NCI-H446 (cell line): ENCODE measurements around the gene MBNL1.

Experiments
- DNase-seq, 2 experiments: peaks; one replicate each; lab custom pipeline; 2025; lab: John Stamatoyannopoulos, UW

Gene MBNL1

DNA sequence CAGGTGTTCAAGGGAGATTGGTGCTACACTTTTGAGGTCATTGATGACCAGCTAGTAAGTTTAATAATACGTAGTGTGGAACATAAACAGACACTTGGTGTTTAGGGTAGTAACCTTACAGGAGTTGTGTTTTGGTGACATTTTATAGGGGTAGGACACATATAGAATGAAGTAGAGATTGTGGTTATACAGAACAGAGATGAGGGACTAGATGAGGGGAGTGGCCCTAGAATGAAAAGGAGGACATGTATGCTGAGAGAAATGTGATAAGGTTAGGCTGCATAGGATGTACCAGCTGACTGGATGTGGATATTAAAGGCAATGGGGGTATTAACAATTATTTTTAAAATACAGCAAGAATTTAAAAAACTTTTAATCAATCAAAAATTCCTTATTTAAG, 8.0 kb downstream of the MBNL1 start:
- DNase-seq, result no peak

DNA sequence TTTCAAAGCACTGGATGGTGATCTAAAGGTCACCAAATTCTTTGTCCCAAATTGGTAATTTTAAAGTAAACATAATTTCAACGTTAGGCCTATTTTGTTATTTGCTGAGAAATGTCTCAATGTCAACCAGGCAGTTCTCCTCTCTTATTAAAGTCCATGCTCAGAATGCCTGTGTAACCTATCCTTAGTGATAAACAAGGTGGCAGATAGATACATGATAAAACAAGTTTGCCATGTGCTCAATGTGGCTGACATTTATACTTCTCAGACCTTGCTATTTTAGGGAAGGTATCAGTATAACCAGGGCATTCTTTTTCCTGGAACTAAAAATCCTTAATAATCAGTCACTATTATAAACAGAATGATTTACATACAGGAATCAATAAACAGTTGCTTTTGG, 8.5 kb downstream of the MBNL1 start:
- no peak for DNase-seq

DNA sequence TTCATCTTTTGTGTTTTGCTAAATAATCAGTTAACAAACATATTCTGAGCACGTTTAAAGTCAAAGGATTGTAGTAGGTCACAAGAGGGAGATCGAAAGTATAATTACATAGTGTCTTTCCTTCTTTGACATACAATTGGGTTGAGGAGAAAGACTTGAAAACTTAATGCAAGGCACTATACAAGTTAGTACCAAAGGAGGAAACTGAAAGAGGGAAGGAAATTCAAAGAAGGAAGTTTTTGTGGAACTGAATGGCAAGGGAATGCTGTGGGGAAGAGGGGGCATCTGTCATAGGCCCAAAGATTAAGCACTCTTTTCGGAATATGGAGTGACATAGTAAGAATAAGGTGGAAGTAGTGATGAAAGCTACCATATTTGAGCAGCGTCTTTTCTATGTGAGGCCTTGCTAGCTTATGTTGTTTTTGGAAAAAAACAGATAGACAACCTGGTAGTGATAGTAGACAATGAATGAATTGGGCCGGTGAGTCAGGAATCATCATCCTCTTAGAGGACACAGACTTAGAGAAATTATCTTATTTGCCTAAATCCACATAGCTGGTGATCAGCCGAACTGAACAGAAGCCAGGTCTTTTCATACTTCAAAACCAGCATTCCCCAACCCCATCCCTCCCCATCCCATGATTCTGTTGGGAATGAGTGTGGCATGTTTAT, 10.2 kb downstream of the MBNL1 start:
- DNase-seq, result no peak

DNA sequence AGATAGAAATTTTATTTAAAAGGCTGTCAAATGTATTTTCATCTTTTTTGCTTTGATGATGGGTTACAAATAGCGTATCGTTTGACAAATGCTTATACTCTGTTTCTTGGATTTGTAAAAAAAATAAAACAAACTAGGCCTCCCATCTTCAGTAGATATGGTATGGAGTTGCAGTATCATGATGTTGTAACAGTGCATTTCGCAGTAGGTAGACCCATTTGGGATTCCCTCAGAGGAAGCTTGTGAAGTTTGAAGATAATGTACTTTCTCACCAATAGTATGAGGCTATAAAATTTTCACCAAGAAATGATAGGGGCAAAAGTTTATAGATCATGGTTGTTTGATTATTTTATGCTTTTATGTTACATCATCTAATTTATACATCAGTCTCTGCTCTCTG, 10.8 kb downstream of the MBNL1 start:
- DNase-seq, result no peak

DNA sequence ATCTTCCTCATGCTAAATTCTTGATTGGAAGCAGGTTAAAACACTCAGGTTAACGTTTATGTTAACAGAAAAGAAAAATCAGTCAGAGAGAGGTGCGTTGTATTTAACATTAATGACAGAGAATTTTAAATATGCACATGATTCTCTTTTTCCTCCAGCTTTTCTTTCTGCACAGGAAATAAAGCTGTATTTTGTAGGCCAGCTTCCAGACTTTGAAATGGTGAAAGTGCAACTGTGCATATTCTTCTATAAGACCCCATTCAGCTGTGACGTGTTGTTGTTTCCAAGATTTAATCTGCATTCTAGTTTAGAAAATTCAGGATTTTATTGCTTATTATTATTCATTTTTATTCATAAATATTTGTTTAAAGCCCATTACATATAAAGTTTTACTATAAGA, 11.8 kb downstream of the MBNL1 start:
- no peak for DNase-seq

DNA sequence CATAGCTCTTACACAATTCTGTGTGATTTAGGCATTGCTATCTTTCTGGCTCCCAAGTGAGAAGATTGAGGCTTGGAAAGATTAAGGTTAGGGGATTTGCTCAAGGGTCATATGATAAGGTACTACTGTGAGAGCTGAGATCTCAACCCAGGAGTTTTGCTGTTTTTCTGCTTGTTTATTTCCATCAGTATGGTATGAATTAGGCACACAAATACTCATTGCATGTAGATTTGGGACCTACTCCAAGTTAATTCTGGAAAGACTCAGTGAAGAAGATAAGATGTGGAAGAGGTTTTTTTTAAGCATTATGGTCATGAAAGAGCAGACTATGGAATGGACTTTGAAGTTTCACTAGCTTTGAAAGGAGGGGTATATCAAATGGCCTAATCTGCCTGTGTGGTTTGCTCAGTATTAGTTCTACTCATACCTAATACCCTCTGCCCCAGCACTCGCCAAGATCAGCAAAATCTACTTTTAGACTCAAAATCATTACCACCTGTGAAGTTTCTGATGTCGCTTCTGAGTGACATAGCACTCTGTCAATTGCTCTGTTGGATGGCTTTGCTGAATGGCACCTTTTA, 12.5 kb downstream of the MBNL1 start:
- no peak for DNase-seq

DNA sequence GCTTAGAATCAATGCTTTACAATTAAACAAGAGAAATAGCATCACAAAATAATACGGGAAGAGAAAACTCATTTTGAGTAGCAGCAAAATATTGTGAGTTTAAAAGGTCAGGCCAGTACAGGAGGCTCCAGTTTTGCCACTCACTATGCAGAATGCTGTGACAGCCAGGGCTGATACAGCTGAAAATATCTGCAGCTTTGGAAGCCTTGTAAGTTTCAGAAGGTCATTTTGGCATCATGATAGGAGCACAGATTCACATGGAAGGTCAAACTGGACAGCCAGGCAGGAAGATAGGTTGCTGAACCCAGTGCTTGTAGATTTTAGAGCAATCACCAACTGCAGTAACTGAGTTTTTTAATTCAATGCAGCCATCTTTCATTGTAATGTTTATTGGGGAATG, 14.1 kb downstream of the MBNL1 start:
- DNase-seq, result no peak

DNA sequence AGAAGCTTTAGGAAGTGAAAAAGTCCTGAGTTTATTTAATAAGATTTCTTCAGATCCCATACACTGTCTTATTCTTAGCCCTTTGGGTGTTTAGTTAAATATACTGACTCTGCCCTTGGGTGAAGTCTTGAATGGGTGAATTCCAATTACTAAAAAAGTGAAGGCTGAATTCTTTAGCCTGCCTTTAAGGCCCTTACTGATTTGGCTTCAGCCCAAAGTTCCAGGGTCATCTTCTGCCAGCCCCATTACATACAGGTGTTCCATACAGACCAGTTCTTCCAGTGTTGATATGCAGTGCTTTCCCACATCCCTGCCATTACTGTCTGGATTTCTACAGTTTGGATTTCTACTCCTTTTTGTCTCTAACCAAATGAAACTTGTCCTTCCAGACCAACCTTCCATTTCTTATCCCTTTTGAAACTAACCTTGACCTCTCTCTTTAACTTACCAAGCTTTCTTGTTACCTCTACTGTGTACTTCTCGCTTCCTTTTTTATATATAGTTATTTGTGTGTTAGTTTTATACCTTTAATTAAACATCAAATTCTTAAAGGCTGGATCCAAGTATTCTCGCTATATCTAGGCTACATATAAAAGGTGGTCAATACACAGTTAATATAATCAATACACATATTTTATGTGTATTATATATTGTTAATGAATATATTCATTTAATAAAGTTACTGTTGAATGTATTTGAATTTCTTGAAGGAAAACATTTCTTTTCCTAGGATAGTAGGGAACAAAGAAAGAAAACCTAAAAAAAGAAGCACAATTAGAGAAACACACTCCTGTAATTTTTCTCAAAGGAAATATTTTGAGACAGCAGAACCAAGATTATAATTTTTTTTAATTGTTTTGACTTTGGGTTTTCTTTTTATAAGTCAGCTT, 15.0 kb downstream of the MBNL1 start:
- no peak for DNase-seq

DNA sequence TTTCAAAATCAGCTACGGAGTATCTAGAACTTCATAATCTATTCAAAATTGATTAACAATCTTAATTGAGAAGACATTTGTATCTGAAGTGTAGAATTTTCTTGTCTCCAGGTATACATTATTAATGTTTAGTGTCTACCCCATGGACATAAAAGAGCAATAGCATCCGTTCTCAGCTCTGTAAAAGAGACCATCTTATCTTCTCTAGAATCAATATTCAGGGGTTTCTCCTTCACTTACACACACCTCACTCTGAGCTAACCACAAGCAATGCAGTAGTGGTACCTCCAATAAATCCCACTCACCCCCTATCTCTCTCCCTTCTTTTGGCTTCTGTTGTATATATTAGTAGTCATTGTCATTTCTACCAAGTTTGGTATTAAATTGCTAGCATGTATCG, 16.2 kb downstream of the MBNL1 start:
- DNase-seq, result no peak

DNA sequence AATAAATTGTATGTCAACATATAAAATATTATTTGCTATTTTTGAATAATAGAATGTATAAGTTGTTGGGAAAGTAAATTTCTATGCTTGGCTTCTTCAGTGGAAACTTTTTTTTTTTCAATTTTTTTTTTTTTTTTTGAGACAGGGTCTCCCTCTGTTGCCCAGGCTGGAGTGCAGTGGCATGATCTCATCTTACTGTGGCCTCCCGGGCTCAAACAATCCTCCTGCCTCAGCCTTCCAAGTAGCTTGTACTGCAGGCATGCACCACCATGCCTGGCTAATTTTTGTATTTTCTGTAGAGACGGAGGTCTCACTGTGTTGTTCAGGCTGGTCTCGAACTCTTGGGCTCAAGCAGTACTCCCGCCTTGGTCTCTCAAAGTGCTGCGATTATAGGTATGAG, 16.8 kb downstream of the MBNL1 start:
- DNase-seq, result no peak

DNA sequence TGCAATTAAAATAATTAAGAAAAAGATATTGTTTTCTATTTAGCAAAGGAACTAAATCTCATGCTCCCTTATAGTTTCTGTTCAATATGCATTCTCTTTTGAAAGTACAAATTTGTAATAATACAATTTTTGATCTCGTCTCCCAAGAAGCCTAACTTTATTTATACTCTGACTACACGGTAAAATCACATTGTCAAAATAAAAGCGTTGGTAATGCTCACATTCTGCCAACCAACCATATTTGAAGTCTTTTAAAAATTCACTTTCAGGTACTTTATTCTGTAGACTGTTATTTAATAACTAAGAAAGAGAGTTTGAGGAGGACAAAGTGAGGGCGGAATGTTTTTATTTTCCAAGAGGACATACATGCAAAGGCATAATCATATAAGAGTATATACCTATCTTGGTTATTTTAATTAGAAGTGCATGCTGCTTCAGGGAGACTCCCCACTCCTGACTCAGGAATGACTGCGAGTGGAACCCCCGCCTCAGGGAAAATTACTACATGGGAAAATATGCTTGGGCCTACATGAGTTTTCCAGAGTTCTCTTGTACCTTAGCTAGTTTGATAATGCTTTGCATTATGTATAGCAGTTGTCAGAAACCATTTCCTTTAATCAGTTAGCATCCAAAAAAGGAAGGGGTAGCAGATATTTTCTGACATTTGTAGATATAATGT, 19.3 kb downstream of the MBNL1 start:
- no peak for DNase-seq

DNA sequence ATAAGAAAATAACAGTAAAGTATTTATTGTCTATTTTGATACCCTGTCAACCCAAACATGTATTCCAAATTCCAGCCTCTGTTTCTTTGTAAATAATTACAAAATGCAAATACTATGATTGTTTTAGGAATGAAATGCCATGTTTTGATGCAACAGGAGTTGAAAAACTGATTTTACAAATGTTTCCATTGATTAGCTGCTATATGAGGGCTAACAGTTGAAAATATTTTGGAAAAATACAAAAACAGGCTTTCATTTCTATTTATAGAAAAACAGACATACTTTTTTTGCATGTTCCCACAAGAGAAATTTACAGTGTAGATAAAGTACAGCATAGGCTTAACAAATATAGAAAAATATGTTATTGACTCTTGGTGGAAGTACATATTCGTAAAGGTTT, 20.0 kb downstream of the MBNL1 start:
- DNase-seq, result no peak

DNA sequence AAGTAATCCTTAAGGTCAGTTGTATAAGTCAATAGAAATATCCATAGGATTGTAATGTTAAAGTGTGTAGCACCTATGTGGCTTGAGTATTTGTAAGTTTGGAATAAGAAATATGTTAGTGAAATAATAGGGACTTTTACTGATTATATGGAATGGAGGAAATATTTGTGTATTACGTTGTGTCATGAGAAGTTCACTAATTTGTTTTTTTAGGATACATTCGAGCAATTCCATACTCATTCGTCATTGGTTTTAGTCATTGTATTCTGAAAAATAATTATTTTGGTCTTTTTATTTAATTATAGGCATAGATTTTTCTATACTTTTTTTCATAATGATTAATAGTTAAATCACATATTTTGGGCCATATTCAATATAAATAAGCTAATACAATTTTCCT, 21.0 kb downstream of the MBNL1 start:
- no peak for DNase-seq

DNA sequence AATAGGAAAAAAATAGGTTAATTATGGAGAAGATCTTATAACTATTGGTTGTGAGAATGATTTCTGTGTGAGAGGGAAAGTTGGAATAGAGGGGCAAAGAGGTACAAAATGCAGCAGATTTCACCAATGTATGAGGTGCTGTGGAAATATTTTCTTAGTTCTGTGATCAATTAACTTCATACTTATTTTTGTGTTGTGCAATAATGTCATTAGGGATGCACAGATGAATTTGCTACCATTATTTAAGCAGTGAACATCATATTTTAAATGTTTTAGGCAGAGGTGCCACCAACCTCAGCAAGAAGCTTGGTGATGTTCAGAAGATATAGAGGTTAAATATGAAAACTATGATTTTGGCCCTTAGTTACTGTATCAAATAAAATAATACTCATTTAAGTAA, 21.6 kb downstream of the MBNL1 start:
- DNase-seq, result no peak

DNA sequence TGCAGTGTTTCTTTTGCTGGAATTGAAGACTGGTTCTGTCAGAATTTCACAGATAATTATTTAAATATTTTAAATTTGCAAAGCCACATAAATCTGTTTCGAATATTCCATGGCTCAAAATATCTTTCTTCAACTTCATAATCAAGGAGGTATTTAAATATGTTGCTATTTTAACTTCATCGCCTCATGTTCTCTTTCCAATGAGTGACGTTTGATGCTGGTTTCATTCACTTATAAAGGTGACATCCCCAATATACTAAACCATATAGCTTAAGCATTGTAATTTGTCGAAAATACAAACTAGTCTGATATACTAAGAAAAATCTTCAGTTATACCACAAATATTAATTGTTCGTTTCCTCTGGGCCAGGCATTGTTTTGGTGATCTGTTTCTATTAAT, 22.5 kb downstream of the MBNL1 start:
- DNase-seq, result no peak

DNA sequence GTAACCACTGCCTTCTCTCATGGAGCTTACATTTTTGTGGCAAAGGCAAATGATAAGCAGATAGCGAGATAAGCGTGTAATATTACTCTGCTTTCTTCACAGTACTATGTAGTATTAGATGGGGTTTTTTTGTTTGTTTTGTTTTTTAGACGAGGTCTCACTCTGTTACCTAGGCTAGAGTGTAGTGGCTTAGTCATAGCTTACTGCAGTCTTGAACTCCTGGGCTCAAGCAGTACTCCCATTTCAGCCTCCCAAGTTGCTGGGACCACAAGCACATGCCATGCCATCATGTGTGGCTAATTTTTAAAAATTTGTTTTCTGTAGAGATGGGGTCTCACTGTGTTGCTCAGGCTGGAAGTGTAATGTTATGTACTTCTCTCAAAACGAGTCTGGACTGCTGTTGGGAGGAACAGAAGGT, 22.9 kb downstream of the MBNL1 start:
- peak in 1 of 2 experiments; percentile 40 for DNase-seq

DNA sequence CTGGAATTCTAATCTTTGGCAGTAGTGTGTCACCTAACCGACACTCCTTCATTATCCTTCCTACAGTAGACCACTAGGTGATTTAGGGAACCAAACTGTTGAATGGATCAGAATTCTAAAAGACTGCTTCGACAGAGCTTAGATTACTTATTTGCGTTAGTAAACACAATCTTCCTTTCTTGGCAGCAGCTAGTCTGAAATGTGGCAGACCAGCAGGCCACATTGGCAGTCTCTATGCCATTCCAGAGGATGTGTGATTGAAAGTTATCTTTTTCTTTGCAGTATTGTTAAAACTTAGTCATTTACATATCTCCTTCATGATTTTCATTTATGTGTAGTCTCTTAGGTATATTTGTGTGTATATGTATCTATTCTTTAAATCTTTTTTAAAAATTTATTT, 23.6 kb downstream of the MBNL1 start:
- DNase-seq, result peak in 1 of 2 experiments; percentile 26

DNA sequence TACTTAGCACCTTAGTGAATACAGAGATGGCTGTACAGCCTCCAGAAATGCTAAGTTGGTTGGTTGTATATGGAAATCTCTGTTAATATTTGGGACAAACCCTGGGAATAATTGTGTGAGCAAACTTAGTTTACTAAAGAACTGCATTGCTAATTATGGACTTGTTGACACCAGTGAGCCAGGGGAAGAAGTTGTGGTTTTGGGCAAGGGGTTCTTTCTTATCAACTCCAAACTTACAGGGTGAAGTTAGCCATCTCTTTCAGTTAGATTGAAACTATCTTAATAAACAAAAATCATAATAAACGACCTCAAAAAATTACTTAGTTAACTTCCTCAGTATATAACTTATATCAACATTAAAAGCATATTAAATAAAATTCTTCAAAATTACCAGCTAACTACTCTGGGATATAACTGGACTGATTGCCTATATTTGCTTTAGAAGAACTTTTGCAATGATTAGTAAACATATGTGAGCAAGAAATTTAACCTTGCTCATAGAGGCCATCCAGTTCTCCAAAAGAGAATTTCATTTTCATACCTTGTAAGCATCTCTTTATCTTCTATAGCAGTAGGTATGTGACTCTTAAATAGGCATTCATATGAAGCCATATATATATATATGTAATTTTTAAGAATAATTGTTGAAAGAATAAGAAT, 24.7 kb downstream of the MBNL1 start:
- DNase-seq, result no peak

DNA sequence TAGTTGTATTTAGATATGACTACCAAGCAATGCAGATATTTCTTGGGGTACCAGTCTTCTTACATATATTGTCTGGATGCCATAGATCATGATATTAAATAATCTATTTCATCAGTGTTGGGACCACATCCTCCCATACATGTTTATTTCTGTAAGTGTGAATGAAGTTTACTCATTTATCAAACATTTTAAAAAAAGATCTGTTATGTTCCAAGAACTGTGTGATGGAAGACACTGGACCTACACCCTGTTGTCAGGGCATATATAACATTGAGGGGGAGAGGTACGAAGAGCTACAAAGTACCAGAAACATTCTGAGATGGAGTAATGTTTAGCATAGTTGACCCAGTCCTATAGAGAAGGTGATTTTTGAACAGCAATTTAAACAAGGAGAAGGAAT, 26.6 kb downstream of the MBNL1 start:
- no peak for DNase-seq

DNA sequence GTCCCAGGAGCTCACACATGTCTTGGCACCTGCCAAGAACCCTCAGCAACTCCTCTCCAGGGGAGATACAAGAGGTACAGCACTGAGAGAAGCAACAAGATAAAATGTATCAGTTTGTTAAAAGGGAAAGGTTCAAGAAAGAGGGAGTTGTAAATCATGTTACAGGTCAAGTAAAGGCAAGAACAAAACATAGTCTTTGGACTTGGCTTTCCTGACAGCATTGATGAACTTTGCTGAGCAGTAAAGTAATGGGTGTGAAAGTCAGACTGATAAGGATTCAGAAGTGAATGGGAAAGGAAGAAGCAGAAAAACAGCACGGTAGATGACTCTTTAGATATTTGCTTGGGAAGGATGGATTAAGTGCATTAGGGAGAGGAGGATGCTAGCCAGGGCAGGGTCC, 27.1 kb downstream of the MBNL1 start:
- no peak for DNase-seq

DNA sequence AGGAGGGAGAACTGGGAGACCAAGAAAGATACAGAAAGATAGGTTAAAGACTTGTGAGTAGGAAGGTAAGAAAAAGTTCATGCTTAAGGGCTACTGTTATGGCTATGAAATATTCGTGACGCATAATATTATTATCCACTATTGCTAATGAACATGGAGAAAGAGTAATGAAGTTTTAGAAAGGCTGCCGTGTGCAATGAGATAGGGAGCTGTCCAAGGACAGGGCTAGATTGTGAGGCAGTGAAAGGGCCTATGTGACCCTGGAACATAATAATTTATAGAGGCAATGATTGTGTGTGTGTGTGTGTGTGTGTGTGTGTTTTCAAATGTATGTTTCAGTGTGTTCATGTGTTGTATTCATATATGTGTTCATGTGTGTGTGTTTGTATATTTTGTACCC, 27.7 kb downstream of the MBNL1 start:
- DNase-seq, result no peak

DNA sequence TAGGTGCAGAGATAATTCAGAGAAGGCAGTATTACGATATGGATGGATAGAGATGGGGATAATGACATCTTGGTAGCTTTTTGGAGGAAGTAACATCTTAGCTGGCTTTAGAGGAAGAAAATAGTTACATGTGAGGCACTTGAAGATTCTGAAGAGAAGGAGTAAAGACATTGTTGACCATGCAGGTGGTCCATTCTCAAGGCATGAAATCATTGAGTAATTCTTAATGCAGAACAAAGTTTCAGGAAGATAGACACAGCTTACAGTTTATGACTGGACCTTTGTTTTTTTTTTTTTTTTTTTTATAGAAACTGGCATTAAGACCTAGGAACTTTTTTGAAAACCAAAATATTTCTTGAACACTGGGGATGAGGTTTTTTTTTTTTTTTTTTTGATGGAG, 28.2 kb downstream of the MBNL1 start:
- no peak for DNase-seq
